H9 (cell line): ENCODE measurements around the gene PHOX2A. TPM values are rescaled to one million over a fixed set of nuclear protein-coding genes. Genes with fewer than 3 reads are reported as not detected.

ENCODE experiments used
- DNase-seq: peaks from one replicate; pipeline ENCODE4 v3.0.0-alpha.2; 2017
- H2AFZ ChIP-seq: one replicate; pipeline ENCODE4 v1.6.1; 2013; ENCODE audit warnings: mild to moderate bottlenecking, low read length, control low read depth, moderate library complexity
- H2AK5ac ChIP-seq: 2 replicates; pipeline ENCODE4 v1.6.1; 2013; ENCODE audit warnings: low read length, control low read depth, mixed read lengths; ENCODE audit not compliant: insufficient read length
- H2BK120ac ChIP-seq: one replicate; pipeline ENCODE4 v1.6.1; 2013; ENCODE audit warnings: low read depth, mild to moderate bottlenecking, low read length, control low read depth, inconsistent platforms; ENCODE audit not compliant: poor library complexity, severe bottlenecking
- H2BK12ac ChIP-seq: 2 replicates; pipeline ENCODE4 v1.6.1; 2013; ENCODE audit warnings: low read length, control low read depth, mixed read lengths, low read depth; ENCODE audit not compliant: insufficient read length
- H2BK15ac ChIP-seq: 2 replicates; pipeline ENCODE4 v1.6.1; 2013; ENCODE audit warnings: low read depth, low read length, control low read depth
- H2BK20ac ChIP-seq: one replicate; pipeline ENCODE4 v1.6.1; 2013; ENCODE audit warnings: low read depth, mild to moderate bottlenecking, low read length, control low read depth, inconsistent platforms; ENCODE audit not compliant: poor library complexity, severe bottlenecking
- H2BK5ac ChIP-seq: 2 replicates; pipeline ENCODE4 v1.6.1; 2013; ENCODE audit warnings: low read length, control low read depth, mixed read lengths; ENCODE audit not compliant: insufficient read length
- H3K14ac ChIP-seq: 2 replicates; pipeline ENCODE4 v1.6.1; 2013; ENCODE audit warnings: low read length, control low read depth; ENCODE audit not compliant: insufficient read depth
- H3K18ac ChIP-seq: 2 replicates; pipeline ENCODE4 v1.6.1; 2013; ENCODE audit warnings: low read depth, mild to moderate bottlenecking, mixed read lengths, low read length, control low read depth; ENCODE audit not compliant: insufficient read length
- H3K23ac ChIP-seq: 2 replicates; pipeline ENCODE4 v1.6.1; 2013; ENCODE audit warnings: low read length, control low read depth, mixed read lengths, low read depth; ENCODE audit not compliant: insufficient read length
- H3K23me2 ChIP-seq: 2 replicates; pipeline ENCODE4 v1.6.1; 2013; ENCODE audit warnings: low read depth, mild to moderate bottlenecking, mixed read lengths, low read length, control low read depth; ENCODE audit not compliant: insufficient read length, poor library complexity, severe bottlenecking
- H3K27ac ChIP-seq: 2 replicates; pipeline ENCODE4 v1.5.1; 2013; ENCODE audit warnings: low read length, control low read depth, mixed read lengths, low read depth; ENCODE audit not compliant: insufficient read length
- H3K27me3 ChIP-seq: 2 replicates; pipeline ENCODE4 v1.6.1; 2013; ENCODE audit warnings: low read length, control low read depth, inconsistent platforms; ENCODE audit not compliant: insufficient read depth
- H3K4ac ChIP-seq: 2 replicates; pipeline ENCODE4 v1.6.1; 2013; ENCODE audit warnings: low read depth, mild to moderate bottlenecking, control low read depth, inconsistent platforms, low read length, moderate library complexity
- H3K4me1 ChIP-seq: 2 replicates; pipeline ENCODE4 v1.6.1; 2013; ENCODE audit warnings: low read length, control low read depth, inconsistent platforms; ENCODE audit not compliant: insufficient read depth
- H3K4me2 ChIP-seq: 2 replicates; pipeline ENCODE4 v1.6.1; 2013; ENCODE audit warnings: low read length, control low read depth, mixed read lengths; ENCODE audit not compliant: insufficient read length, insufficient read depth
- H3K56ac ChIP-seq: 2 replicates; pipeline ENCODE4 v1.6.1; 2013; ENCODE audit warnings: low read depth, mild to moderate bottlenecking, mixed read lengths, low read length, control low read depth; ENCODE audit not compliant: insufficient read length
- H3K79me1 ChIP-seq: 2 replicates; pipeline ENCODE4 v1.6.1; 2013; ENCODE audit warnings: low read depth, mild to moderate bottlenecking, moderate library complexity, low read length, control low read depth, inconsistent platforms; ENCODE audit not compliant: insufficient read depth, poor library complexity, severe bottlenecking
- H3K79me2 ChIP-seq: 2 replicates; pipeline ENCODE4 v1.6.1; 2013; ENCODE audit warnings: low read length, control low read depth, inconsistent platforms; ENCODE audit not compliant: insufficient read depth
- H3K9ac ChIP-seq: 2 replicates; pipeline ENCODE4 v1.6.1; 2013; ENCODE audit warnings: low read length, control low read depth, mixed read lengths; ENCODE audit not compliant: insufficient read length; ENCODE audit errors: extremely low read depth
- H3K9me3 ChIP-seq: one replicate; pipeline ENCODE4 v1.6.1; 2013; ENCODE audit warnings: low read depth, low read length, inconsistent platforms; ENCODE audit not compliant: control insufficient read depth
- H3T11ph ChIP-seq: one replicate; pipeline ENCODE4 v1.6.1; 2013; ENCODE audit warnings: mild to moderate bottlenecking, low read length, control low read depth, inconsistent platforms
- H4K20me1 ChIP-seq: one replicate; pipeline ENCODE4 v1.6.1; 2013; ENCODE audit not compliant: control insufficient read depth, insufficient read length, insufficient read depth
- H4K5ac ChIP-seq: 2 replicates; pipeline ENCODE4 v1.6.1; 2013; ENCODE audit warnings: low read depth, mild to moderate bottlenecking, mixed read lengths, low read length, control low read depth; ENCODE audit not compliant: insufficient read length
- H4K8ac ChIP-seq: replicated peaks from 2 replicates; pipeline ENCODE4 v1.6.1; 2013; ENCODE audit warnings: low read length, control low read depth, mixed read lengths, low read depth; ENCODE audit not compliant: insufficient read length
- H4K91ac ChIP-seq: 2 replicates; pipeline ENCODE4 v1.6.1; 2013; ENCODE audit warnings: low read depth, mild to moderate bottlenecking, moderate library complexity, mixed read lengths, low read length, control low read depth; ENCODE audit not compliant: insufficient read length
- H3K27ac Mint-ChIP-seq, 3 experiments: 2 replicates in 2 of 3; 3 replicates in 1 of 3; pipeline ENCODE4 v1.8.0; 2020 to 2021; ENCODE audit warnings: mixed read lengths in 3 of 3, mild to moderate bottlenecking in 1 of 3, moderate library complexity in 1 of 3
- H3K27me3 Mint-ChIP-seq: 2 replicates; pipeline ENCODE4 v1.8.0; 2021; ENCODE audit warnings: low read depth, mild to moderate bottlenecking, moderate library complexity, mixed read lengths
- H3K36me3 Mint-ChIP-seq, 3 experiments: 2 replicates in 2 of 3; 3 replicates in 1 of 3; pipeline ENCODE4 v1.8.0; 2020 to 2021; ENCODE audit warnings: low read depth in 3 of 3, mixed read lengths in 3 of 3; ENCODE audit not compliant: insufficient read depth in 1 of 3
- H3K4me1 Mint-ChIP-seq, 2 experiments: 2 replicates each; pipeline ENCODE4 v1.8.0; 2020; ENCODE audit warnings: mixed read lengths in 2 of 2
- H3K4me3 Mint-ChIP-seq, 2 experiments: 2 replicates in 1 of 2; 3 replicates in 1 of 2; pipeline ENCODE4 v1.8.0; 2020 to 2021; ENCODE audit warnings: mild to moderate bottlenecking in 2 of 2, mixed read lengths in 2 of 2, moderate library complexity in 1 of 2
- H3K9me3 Mint-ChIP-seq, 2 experiments: 2 replicates in 1 of 2; 3 replicates in 1 of 2; pipeline ENCODE4 v1.8.0; 2020; ENCODE audit warnings: mild to moderate bottlenecking in 2 of 2, mixed read lengths in 2 of 2, moderate library complexity in 1 of 2
- CTCF ChIP-seq: fragments of 200-600 bp; sonication (generic); conservative IDR thresholded peaks from 3 replicates; pipeline ENCODE4 v1.8.0; 2021; ENCODE audit warnings: antibody characterized with exemption, mild to moderate bottlenecking
- WGBS: extraction: QIAGEN DNeasy Blood & Tissue Kit; methylation state at CpG from one replicate; pipeline ENCODE4 v1.1.7; 2013; ENCODE audit warnings: missing lambda C conversion rate, low lambda C conversion rate, mixed read lengths; ENCODE audit not compliant: insufficient read length; ENCODE audit errors: extremely low coverage; 5-methylcytosine and 5-hydroxymethylcytosine counted together
- total RNA-seq: library from RNA; stranded (reverse); gene quantifications from 2 replicates; pipeline ENCODE4 v1.2.1, GENCODE V29; 2021

Gene PHOX2A
- total RNA-seq, 1 experiment from 2014 or later = 1.4 TPM

GRCh38 chr11:72254299-72254993 lies 10.5 kb upstream of the PHOX2A start:
- Histone ChIP-seq H2AK5ac (no peak overlapping the region), H4K8ac (no peak overlapping the region), H4K91ac (no peak overlapping the region), H2BK120ac (no peak overlapping the region), H3K27ac (no peak overlapping the region), H3K4ac (no peak overlapping the region), H3K56ac (no peak overlapping the region), H2AFZ (no peak overlapping the region), H2BK12ac (no peak overlapping the region), H3K27me3 (peaks cover 3% of the 10 kb centered on the region; the same call in 1 of the 2 replicates), H3K23ac (no peak overlapping the region), H3K9me3 (no peaks in the 10 kb centered on the region), H4K20me1 (no peaks in the 10 kb centered on the region), H3K4me2 (no peak overlapping the region), H4K5ac (no peak overlapping the region), H2BK5ac (no peak overlapping the region), H3K23me2 (no peaks in the 10 kb centered on the region), H3K79me1 (no peaks in the 10 kb centered on the region), H3T11ph (no peak overlapping the region), H3K4me1 (no peaks in the 10 kb centered on the region), H3K79me2 (no peaks in the 10 kb centered on the region), H3K9ac (no peak overlapping the region), H3K14ac (no peak overlapping the region), H2BK20ac (no peak overlapping the region), H3K18ac (no peak overlapping the region), H2BK15ac (no peak overlapping the region)
- H3K9me3 Mint-ChIP-seq = peaks cover 4 to 18% of the 10 kb centered on the region in 2 experiments; a peak in 4 of 5 replicates
- no peak overlapping the region for H3K4me3 Mint-ChIP-seq
- no peak overlapping the region for H3K27ac Mint-ChIP-seq
- no peaks in the 10 kb centered on the region for H3K4me1 Mint-ChIP-seq
- no peak for TF ChIP-seq CTCF
- H3K36me3 Mint-ChIP-seq = peaks cover 0 to 9% (median 0%) of the 10 kb centered on the region in 3 experiments; a peak in 2 of 7 replicates
- WGBS = no CpG with 5 or more reads among the region's 5 CpGs
- H3K27me3 Mint-ChIP-seq = peaks cover 38% of the 10 kb centered on the region
- no peak for DNase-seq
